ENCODE data around the gene TMEM156.
"Not testable (repeated sequence)": the region's sequence is repeated elsewhere in the genome, so short reads cannot be mapped to it uniquely, and the experiment has no call there.

Gene TMEM156

DNA sequence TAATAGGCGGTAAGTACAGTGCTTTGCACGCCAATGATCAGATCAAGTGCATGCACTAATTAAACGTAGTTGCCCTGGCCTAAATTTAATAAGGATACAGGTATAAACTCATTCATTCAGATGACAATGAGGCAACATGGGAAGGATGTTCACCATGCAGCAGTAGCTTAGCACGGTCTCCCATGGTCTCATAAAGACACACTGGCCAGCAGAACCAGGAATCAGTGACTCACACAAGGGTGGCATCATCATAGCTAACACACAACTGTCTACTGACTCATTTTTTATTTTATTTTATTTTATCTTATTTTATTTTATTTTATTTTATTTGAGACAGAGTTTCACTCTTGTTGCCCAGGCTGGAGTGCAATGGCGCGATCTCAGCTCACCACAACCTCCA lies 42.7 kb downstream of the TMEM156 start:
- peak; percentile 50 for DNase-seq

DNA sequence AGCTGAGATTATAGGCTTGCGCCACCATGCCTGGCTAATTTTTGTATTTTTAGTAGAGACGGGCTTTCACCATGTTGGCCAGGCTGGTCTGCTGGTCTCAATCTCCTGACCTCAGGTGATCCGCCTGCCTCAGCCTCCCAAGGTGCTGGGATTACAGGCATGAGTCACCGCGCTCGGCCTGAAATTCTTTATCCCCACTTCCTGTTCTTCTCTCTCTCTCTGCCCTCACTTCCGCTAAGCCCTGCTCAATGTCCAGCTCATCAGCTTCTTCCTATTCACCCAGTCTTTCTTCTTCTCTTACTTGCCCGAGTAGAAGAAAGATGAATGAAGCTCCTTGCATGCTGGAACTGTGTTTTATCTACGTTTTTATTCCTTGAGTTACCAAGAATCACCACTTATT lies 43.9 kb downstream of the TMEM156 start:
- DNase-seq, result peak; percentile 24

DNA sequence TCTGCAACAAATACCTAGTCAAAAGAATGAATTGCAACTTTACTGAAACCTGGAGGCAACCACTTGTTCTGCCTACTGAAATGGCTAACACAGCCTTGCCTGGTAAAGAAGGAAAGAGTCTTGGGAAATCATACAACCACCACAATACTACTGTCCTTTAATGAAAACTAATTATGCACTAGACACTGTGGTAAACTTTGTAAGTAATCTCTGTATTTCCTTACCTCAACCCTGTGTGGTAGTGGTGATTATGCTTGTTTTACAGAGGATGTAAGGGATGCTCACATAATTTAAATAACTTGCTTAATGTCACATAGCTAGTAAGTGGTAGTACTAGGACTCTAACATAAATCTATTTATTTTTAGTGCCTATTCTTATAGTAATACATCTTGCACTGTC lies 44.7 kb downstream of the TMEM156 start:
- DNase-seq, result no peak

DNA sequence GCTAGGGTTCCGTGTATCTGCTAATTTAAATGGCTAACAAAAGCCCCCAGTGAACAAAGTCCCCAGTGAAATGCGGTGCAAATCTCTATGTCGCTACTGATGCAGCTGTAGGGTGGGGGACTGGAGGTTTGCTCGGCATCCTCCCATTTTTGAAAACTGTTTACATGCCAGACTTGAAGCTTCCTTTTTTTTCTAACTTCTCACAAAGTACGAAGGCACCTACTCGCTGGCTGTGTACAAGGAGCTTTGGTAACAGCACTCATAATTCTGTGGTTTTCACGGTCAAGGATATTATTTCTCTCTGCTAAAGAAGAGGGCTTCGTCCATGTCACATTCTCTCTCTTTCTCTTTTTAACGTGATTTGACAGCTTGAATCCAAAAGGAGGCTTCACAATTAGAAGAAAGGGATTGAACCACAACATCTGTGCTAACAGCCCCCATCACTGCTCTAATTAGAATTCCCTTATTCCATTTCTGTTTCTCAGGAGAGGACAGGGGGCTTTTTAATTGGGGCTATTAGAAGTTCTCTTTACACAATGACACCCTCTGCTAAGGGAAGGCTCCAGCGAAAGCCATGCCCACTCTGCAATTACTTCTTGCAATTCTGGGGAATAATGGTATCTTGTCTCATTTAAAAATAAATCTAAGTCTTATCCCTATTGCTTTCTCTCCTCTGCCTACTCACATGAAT lies 46.7 kb downstream of the TMEM156 start:
- DNase-seq, result no peak

DNA sequence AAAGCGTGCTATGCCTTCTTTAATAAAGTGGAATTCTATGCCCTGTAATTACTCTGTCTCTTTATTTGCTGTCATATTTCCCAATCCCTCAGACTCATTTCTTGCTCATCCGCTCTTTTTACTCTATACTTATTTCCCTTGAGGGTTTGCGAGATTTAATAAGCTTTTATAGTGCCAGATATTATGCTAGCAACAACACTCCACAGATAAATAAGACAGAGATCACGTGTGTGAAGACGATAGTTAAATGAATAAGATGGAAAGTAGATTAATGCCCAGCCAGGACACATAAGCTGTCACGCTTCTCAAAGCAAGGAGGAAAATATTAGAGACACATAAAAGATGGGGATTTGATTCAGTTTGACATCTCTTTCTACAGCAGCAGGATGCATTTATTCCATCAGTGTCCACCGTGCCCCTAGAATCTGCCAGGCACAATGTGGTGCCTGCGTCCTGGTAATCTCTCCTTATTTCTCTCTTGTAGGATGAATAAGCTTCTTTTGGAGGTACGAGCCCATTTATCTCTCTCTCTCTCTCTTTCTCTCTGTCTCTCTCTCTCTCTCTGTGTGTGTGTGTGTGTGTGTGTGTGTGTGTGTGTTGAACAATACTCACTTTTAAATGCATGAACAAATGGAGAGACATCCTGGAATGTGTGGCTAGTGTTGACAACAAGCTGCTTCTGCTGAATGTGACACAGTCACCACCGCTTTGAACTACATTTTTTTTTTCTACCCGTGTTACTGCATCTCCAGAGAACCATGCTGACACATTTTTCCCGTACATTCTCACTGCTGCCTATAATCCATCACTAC lies 48.2 kb downstream of the TMEM156 start:
- peak; percentile 10 for DNase-seq

DNA sequence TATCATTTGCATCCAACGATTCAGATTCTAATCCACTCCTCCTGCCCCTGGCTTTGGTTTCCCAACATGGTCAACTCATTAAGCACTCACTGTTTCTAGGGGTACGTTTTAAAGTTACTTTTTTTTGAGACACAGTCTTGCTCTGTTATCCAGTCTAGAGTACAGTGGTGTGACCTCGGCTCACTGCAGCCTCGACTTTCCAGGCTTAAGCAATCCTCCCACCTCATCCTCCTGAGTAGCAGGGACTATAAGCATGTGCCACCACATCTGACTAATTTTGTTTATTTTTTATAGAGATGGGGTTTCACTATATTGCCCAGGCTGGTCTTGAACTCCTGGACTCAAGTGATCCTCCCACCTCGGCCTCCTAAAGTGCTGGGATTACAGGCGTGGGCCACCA lies 48.9 kb downstream of the TMEM156 start:
- DNase-seq, result no peak

DNA sequence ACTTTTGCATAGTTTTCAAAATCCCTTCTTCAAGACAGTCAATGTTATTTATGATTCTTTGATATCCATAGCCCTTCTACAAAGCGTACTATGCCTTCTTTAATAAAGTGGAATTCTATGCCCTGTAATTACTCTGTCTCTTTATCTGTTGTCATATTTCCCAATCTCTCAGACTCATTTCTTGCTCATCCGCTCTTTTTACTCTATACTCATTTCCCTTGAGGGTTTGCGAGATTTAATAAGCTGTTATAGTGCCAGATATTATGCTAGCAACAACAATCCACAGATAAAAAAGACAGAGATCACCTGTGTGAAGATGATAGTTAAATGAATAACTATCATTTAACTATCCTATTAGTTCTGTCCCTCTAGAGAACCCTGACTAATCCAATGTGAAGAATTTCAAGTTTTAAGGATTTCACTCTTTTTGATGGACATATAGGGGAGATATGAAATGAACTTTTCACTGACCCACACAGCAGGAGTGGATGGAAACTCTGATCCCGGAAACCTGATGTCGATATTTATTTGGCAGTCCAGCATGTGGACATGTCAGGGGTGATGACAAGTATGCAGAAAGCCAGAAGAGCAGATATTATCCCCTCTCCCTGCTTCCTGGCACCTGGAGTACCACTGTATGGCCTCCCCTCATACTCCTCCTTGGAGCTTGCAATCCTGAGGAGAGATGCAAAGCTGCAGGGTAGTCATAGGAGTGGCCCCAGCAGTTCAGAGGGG lies 49.7 kb downstream of the TMEM156 start:
- DNase-seq, result no peak

DNA sequence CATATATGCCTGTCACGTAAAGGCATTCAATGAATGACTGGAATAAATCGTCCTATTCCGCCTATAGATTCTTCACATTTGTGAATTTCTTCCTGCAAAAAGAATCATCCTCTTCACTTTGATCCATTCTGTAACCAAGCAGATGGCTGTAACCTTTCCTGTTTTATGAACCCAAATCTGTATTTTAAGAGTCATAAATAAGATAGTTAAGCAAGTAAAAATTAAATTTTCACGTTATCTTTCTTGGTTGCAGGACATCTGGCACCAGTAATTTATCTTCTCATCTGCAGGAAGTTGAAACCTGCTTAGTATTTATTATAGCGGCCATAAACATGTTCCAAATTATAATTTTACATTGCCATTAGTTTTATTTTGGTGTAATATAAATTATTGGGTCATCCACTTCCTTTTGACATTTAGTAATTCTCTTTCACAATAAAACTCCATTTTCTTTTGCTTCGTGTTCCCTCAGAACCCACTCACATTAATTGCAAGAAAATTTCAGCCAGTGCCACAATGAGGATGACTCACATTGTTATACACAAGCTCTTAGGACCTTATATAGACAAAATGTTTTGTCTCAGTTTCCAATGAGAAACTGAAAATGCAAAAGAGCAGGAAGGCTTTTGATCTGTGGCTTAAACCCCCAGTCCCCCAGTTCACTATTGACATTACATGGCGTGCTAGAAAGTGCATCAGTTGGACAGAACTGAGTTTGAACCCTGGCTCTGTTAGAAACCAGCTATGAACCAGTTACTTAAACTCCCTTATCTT lies 51.1 kb downstream of the TMEM156 start:
- peak; percentile 62 for DNase-seq

DNA sequence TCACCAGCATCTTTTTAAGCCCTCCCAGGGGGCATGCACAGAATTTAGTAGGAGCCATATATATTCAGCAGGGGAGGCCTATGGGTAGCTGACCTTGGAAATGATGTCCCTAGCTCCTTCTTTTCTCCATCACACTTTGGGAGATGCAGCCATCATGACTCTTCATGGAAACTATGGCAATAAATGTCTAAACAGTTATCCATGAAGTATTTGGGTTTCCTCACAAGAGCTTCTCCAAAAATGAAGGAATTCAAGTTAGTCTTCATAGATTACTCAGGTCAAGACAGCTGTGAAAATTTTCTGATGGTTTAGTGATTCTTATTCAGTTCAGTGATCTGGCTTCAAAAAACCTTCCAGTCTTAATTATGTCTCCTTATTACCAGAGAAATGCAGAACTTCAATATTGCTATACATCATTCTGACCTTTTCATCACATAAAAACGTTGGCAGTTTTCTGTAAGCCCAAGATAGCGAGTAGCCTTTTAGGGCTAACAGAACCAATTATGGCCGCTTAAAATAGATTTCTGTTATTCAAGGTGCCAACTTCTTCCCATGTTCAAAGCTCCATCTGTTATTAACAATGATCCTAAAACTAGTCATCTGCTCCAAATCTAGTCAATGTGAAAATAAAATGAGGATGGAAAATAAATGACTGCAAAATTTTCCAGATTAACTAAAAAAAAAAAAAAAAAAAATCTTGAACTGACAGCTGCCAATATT lies 52.5 kb downstream of the TMEM156 start:
- DNase-seq, result no peak

DNA sequence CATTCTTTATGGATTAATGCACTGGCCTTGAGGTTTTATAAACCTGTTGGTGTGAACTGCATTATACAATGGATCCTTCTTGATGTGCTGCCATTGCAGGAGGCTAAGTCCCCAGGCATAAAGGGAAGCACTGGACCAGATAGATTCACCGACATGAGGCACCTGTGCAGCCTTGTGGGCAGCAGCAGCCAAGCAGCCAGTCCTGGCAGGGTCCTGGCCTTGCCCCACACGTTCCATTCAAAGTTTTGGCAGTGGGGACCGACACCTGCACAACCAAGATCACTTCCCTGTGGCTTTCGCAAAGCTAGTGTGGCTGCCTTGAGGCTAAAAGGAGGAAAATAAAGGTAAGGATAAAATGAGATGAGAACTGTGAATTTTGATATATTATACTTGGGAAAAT lies 53.1 kb downstream of the TMEM156 start:
- no peak for DNase-seq

DNA sequence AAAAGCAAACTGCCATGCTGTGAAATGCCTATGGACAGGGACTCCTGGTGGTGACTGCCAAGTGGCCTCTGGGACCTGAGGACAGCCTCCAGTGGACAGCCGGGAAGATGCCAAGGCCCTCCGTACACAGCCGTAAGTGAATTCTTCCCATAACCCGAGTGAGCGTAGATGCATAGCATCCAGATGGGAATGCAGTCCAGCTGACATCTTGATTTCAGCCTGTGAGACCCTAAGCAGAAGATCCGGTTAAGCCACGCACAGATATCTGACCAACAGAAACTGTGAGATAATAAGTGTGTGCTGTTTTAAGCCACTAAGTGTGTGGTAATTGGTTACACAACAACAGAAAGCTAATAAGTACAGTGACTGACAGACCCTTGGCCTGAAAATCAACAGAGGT lies 55.9 kb downstream of the TMEM156 start:
- DNase-seq, result no peak

DNA sequence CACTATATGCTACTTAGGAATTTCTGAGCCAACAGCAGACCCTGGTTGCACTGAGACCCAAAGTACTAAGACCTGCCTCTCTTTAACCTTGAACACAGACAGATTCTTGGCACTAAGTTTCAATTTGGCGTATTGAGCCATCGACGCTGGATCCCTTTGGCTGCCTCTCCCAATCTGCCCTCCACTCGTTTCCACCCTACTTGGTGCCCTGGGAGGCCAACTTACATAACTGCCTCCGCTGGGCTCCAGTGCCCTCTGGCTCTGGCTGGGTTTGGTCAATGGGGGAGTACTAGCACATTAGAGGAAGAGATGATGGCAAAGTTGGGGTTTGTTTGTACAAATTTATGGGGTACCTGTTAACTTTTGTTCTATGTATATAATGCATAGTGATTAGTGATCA lies 63.5 kb downstream of the TMEM156 start:
- no peak for DNase-seq

DNA sequence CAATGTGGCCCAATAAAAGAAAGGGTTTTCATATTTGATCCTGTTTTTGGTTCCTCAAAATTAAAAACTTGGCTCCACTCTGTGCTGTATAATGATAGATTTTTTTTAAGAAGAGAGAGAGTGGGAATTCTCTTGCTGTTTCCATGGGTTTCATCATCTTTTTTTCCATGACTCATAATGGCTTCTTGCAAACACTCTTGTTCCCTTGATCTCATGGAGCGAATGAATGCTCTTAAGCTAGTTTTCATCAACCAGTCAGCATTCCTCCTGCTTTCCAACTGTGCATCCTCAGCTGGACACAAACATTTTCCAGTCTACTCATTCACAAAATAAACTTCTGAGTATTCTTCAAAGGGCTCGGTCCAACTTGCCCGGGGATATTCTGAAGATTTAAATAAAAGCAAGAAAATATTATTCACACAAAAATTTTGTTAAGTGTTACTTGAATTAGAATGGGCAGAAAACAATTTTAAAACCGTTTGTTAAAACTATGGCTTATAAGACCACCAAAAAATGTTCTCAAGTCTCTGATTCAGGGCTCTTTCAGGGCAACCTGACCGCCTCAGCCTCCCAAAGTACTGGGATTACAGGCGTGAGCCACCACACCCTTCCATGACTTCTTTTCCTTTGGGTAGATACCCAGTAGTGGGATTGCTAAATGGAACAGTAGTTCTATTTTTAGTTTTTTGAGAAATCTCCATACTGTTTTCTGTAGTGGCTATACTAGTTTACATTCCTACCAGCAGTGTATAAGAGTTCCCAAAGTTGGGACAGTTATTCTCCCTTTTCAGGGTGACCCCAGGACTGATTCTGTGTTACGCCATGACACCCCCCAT lies 64.7 kb downstream of the TMEM156 start:
- peak; percentile 89 for DNase-seq

DNA sequence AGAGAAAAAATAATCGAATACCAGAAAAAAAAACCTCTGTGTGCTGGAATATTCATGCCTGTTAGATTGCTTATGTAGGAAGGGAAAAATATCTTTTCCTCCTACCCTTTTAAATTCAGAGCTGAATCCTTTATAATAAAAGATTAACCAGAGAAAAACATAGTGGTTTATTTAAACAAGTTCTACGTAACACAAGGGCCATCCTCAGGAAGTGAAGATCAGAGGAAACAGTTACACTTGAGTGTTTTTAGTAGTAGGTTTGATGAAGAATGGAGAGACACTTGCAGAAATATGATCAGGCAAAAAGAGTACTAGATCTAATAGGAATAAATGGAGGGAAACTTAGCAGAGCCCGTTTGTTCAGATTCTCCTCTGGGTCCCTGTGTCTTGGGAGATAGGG lies 66.3 kb downstream of the TMEM156 start:
- no peak for DNase-seq

DNA sequence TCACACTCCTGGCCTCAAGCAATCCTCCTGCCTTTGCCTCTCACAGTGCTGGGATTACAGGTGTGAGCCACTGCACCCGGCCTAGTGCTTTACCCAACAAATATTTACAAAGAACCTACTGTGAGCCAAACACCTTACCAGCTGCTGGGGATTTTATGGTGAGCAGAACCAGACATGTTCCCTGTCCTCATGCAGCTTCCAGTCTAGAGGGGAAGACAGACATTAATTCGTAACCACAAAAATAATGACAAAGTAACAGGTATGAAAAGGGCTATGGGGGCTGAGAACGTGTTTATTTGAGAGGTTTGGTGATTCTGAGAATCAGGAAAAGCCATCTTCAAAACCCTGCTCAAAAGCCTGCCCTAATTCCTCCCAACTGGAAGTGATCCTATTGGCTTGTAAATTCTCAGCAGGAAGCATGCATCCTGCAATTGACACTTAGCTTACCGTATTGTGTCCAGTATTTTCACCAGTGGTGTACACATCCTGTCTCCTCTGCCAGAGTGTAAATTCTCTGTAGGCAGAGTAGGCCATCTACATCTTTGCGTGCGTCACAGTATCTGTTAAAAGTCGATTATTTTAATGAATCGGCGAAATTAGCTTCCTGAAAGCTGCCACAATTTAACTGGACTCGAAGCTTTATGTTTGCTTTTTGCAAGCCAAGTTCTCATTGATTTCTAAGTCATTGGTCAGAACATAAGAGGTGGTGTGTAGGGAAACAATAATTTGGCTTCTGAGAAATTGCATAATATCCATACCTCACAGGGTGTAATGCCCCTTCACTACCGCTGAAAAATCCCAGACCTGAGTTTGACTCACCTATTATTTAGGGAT lies 67.0 kb downstream of the TMEM156 start:
- DNase-seq, result no peak

DNA sequence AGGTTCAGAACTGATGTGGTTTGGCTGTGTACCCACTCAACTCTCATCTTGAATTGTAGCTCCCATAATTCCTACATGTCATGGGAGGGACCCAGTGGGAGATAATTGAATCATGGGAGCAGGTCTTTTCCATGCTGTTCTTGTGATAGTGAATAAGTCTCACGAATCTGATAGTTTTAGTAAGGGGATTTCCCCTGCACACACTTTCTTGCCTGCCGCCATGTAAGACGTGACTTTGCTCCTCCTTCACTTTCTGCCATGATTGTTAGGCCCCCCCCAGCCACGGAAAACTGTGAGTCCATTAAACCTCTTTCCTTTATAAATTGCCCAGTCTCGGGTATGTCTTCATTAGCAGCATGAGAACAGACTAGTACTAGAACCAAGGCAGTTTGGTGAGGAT lies 73.0 kb downstream of the TMEM156 start:
- DNase-seq, result not testable (repeated sequence)

DNA sequence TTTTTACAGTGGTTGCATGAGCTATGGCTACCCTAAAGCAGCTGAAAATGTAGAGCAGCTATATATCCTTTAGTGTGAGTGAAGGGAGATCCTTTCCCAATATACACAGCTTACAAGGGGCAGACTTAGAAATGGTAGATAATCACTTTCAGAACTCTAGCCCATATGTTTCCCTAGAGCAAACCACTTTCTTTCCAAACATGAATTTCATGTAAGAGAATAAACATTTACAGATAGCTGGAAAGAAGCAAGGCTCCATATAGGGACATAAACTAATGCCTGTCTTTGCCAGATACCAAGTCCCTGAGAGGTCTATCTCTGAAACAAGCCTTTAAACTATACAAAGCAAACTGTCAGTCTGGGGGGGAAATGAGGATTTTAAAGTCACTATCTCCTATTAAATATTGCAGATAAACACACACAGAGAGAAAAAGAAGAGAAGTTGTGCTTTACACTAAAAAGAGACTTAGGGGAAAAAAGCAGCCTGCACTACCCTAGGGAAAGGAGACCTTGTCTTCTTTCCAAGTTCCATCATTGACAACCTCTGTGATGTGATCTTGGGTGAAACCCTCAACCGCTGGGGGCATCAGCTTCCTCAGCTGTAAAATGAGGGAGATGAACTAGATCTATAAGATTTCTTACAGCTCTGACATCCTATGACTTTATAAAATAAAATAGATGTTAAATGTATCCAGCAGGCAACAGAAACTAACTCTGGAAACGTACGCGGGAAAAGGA lies 73.6 kb downstream of the TMEM156 start:
- DNase-seq, result no peak

DNA sequence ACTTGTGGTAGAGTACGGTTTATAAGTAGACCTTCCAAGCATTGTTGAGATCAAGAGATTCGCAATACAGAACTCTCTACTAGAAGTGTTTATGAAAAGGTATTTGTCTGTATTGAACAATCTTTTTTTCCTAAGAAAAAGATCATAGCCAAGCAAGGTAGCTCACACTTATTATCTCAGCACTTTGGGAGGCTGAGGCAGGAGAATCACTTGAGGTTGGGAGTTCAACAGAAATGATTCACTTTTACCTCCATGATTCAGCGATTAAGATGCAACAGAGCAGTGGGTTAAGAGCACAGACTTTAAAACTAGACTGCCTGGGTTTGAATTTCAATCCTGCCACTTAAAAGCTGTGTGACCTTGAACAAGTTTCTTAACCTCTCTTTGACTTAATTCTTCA lies 74.3 kb downstream of the TMEM156 start:
- DNase-seq, result no peak

DNA sequence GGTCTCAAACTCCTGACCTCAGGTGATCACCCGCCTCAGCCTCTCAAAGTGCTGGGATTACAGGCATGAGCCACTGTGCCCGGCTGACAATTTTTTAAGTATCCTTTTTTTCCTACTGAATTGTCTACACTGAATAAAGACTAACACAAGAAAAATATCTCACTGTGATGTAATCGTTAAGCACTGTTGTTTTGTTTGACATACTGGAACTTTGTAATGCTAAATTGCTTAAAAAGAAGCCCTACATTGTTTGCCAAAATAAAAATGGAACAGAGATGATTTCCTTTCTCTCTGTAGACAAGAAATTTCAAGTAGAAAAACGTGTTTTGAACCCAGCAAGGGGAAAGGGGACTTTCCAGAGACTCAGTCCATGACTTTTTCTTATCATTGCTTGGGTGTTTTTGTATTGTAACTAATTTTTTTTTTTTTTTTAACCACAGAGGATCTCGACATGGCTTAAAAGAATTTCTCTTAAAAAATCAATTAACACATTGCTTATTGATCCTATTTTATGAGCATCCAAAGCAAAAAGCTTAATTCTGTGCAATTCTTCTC lies 74.9 kb downstream of the TMEM156 start:
- no peak for DNase-seq
